PFSK-1 (cell line): ENCODE results near the gene LDAF1.

Experiments
- FOXP2 ChIP-seq: optimal IDR thresholded peaks from 2 replicates; pipeline ENCODE3; 2011; ENCODE audit warnings: borderline replicate concordance, control low read depth, inconsistent platforms; ENCODE audit not compliant: insufficient read depth; ENCODE audit errors: extremely low read length, extremely low read depth
- POLR2AphosphoS5 ChIP-seq: IDR thresholded peaks from 2 replicates; pipeline ENCODE4 v1.6.1; 2012; ENCODE audit warnings: low read depth, mild to moderate bottlenecking, control low read depth, low read length, moderate library complexity
- SIN3A ChIP-seq: IDR thresholded peaks from 2 replicates; pipeline ENCODE4 v1.6.1; 2012; ENCODE audit warnings: mild to moderate bottlenecking, low read length, moderate library complexity, borderline replicate concordance; ENCODE audit not compliant: insufficient read depth
- TAF1 ChIP-seq: IDR thresholded peaks from 2 replicates; pipeline ENCODE4 v1.6.1; 2012; ENCODE audit warnings: low read length, control low read depth, borderline replicate concordance; ENCODE audit not compliant: insufficient read depth
- TF ChIP-seq, protein P1 (sequence below), 2 experiments: IDR thresholded peaks; 2 replicates each; pipeline versions ENCODE4 v1.6.1 to v1.8.0; 2011 to 2012; ENCODE audit warnings: low read depth in 2 of 2, low read length in 2 of 2, control low read depth in 1 of 2, inconsistent platforms in 1 of 2, mild to moderate bottlenecking in 1 of 2, moderate library complexity in 1 of 2; ENCODE audit not compliant: insufficient read depth in 1 of 2

LDAF1 gene

DNA sequence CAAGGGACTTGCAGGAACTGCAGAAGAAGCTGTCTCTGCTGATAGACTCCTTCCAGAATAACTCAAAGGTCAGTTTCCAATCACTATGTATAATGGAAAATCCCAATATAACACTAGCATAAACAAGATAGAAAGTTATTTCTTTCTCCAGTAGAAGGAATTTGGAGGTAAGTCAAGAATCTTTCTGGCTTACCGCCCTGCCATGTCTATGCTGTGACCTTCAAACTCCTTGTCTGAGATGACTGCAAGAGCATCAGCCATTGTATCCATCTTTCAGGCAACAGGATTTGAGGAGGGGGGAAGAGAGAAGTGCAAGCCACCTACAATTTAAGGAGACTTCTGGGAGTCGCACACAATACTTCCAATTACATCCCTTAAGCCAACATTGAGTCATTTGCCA lies 2.7 kb downstream of the LDAF1 start:
- TF ChIP-seq TAF1: no peak
- no peak for TF ChIP-seq SIN3A
- no peak for TF ChIP-seq FOXP2
- no peak for TF ChIP-seq POLR2AphosphoS5
- TF ChIP-seq, protein P1, sequence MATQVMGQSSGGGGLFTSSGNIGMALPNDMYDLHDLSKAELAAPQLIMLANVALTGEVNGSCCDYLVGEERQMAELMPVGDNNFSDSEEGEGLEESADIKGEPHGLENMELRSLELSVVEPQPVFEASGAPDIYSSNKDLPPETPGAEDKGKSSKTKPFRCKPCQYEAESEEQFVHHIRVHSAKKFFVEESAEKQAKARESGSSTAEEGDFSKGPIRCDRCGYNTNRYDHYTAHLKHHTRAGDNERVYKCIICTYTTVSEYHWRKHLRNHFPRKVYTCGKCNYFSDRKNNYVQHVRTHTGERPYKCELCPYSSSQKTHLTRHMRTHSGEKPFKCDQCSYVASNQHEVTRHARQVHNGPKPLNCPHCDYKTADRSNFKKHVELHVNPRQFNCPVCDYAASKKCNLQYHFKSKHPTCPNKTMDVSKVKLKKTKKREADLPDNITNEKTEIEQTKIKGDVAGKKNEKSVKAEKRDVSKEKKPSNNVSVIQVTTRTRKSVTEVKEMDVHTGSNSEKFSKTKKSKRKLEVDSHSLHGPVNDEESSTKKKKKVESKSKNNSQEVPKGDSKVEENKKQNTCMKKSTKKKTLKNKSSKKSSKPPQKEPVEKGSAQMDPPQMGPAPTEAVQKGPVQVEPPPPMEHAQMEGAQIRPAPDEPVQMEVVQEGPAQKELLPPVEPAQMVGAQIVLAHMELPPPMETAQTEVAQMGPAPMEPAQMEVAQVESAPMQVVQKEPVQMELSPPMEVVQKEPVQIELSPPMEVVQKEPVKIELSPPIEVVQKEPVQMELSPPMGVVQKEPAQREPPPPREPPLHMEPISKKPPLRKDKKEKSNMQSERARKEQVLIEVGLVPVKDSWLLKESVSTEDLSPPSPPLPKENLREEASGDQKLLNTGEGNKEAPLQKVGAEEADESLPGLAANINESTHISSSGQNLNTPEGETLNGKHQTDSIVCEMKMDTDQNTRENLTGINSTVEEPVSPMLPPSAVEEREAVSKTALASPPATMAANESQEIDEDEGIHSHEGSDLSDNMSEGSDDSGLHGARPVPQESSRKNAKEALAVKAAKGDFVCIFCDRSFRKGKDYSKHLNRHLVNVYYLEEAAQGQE (IDR thresholded peaks at IDR 0.05; ENCODE audit: insufficient read depth in 1 of 2, low read depth in 2 of 2, low read length in 2 of 2): no peak

DNA sequence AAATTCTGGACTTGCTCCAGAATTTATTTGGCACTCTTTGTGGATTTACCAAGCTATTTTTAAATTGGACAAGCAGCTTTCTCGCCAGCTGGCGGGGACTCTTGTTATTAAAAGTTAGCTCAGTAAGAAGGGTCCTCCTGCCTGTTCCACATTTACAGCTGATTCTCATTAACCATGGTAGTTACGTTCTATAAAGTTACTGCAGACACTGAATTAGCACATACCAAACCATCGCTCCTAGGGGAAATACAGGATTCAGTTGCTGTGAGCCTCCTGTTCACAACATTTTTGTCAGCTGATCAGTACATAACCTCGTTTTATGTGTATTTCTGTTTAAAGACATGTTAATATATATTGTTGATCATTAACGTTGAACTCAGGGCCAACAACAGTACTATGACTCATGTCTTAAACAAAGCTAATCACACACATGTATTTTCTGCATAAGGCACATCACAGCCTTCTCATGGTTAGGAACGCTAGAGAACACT lies 4.2 kb downstream of the LDAF1 start:
- no peak for TF ChIP-seq POLR2AphosphoS5

DNA sequence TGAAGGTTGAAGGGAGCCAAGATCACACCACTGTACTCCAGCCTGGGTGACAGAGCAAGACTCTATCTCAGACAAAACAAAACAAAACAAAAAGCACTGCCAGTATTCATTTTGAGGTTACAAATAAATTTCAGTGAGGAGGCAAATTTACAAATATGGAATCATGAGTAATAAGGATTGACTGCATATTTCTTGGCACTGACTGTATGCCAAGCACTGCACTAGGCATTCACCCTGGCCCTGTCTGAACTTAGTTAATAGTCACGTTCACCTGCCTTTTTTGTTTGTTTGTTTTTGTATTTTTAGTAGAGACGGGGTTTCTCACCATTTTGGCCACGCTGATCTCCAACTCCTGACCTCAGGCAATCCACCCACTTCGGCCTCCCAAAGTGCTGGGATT lies 5.1 kb downstream of the LDAF1 start:
- no peak for TF ChIP-seq FOXP2
- TF ChIP-seq SIN3A: no peak
- no peak for TF ChIP-seq TAF1
- TF ChIP-seq, protein P1 (IDR thresholded peaks at IDR 0.05; ENCODE audit: insufficient read depth in 1 of 2, low read depth in 2 of 2, low read length in 2 of 2): no peak
- TF ChIP-seq POLR2AphosphoS5: no peak

DNA sequence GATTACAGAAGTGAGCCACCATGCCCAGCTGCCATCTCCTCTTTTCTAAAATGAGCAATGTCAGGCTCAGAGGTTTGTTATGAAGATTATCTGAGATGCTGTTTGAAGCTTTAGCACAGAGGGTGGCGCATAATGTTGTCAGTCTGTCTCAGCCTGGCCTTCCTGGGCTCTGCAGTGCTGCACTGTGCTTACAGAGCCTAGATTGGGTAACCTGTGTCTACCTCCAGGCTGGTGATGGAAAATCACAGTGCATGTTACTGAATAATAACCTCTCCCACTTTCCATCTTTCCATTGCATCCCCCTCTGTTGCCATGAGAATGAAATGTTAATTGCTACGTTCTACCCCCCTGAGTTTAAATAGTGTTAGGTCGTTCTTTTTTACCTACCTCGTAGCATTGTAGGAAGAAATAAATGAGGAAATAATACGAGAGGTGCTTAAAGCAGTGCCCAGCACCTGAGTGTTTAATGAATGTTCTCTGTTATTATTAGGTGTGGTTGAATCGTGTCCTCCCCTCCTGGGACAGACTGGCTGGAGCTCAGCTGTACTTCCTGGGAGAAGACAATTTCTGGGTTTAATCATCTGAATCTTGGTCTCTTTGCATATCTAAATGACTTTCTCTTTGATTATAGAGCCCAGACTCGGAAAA lies 6.2 kb downstream of the LDAF1 start:
- TF ChIP-seq, protein P1 (IDR thresholded peaks at IDR 0.05; ENCODE audit: insufficient read depth in 1 of 2, low read depth in 2 of 2, low read length in 2 of 2): no peak
- TF ChIP-seq POLR2AphosphoS5 (no peak), SIN3A (no peak), TAF1 (no peak), FOXP2 (no peak)

DNA sequence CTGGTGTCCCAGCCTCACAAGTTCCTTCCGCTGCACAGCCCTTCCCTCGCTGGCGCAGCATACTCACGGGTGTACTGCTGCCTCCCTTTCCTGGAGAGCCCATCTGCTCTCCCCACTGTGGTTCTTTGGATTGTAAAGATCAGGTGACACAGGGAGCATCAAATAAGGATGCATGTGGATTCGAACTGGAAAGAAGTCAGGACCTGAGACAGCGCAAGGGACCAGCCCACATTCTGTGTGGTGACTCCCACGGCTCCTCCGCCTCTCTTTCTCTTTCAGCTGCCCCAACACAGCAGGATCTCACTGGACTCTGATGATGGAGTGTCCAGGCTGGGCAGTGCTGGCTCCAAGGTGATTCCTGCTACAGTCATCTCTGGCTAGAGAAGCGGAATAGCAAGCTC lies 8.1 kb downstream of the LDAF1 start:
- TF ChIP-seq FOXP2: no peak
- TF ChIP-seq, protein P1 (IDR thresholded peaks at IDR 0.05; ENCODE audit: insufficient read depth in 1 of 2, low read depth in 2 of 2, low read length in 2 of 2): peak; percentile 58 to 88; a peak in 3 of 4 replicates
- no peak for TF ChIP-seq TAF1
